ENCODE data around the gene APBB3.

APBB3 gene

DNA sequence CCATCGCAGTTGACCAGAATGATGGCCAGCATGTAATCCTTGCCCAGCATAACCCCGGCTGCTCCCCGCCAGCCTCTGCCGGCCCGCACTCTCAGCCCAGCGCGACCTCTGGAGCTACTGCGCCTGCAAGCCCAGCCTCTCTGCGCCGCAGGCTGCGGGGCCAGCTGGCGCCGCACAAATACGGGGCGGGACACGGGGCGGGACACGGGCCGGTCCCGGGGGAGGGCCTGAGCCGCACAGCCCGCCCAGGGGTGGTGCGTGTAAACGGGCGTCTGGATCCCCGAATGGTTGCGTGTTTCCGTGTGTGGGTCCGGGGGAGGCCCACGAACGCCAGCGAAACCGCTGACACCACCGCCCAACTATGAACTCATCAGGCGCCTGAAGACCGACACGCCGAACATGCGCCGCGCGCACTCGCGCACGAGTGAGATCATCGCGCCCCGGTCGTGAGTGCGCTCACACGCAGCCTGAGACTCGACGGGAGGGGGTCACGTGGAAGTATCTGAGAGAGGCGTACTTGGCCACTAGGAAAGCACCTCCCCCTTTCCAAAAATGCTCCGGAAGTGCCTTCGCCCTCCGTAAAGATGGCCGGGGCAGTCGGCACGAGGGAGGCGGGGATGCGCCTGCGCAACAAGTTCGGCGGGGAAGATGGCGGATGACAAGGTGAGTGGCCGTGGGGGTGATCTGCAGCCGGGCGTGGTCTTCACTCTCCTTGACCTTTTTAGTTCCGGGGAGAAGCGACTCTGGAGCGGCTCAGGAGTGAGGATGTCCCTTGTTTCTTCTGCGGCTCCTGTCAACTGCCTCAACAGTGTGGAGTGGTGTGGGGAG, at the start of gene APBB3, which contains the start of gene SLC35A4 (continued):
- TF ChIP-seq, protein P1, sequence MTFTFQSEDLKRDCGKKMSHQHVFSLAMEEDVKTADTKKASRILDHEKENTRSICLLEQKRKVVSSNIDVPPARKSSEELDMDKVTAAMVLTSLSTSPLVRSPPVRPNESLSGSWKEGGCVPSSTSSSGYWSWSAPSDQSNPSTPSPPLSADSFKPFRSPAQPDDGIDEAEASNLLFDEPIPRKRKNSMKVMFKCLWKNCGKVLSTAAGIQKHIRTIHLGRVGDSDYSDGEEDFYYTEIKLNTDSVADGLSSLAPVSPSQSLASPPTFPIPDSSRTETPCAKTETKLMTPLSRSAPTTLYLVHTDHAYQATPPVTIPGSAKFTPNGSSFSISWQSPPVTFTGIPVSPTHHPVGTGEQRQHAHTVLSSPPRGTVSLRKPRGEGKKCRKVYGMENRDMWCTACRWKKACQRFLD (tag by site-specific recombination; IDR thresholded peaks at IDR 0.05), result no peak
- TF ChIP-seq ZNF350 (tag by site-specific recombination; IDR thresholded peaks at IDR 0.05) (no peak), BCL11A (tag by site-specific recombination; IDR thresholded peaks at IDR 0.05; ENCODE audit: low read depth) (no peak; the same call in 1 of the 2 replicates), KLF9 (tag by site-specific recombination; IDR thresholded peaks at IDR 0.05; ENCODE audit: low read depth) (peak; percentile 88), OVOL3 (tag by site-specific recombination; IDR thresholded peaks at IDR 0.05) (peak; percentile 34; the same call in 1 of the 2 replicates), BCL11B (tag by site-specific recombination; IDR thresholded peaks at IDR 0.05; ENCODE audit: low read depth) (0 out of 2 replicates have a peak, but pooled peaks have one; percentile 61), GLI4 (tag by site-specific recombination; IDR thresholded peaks at IDR 0.05) (0 out of 2 replicates have a peak, but pooled peaks have one; percentile 42), ZNF174 (tag by site-specific recombination; IDR thresholded peaks at IDR 0.05) (no peak), KLF7 (tag by site-specific recombination; IDR thresholded peaks at IDR 0.05; ENCODE audit: borderline replicate concordance) (peak; percentile 24), ZNF677 (tag by site-specific recombination; IDR thresholded peaks at IDR 0.05) (no peak), ZNF48 (tag by site-specific recombination; IDR thresholded peaks at IDR 0.05) (no peak), ZNF837 (tag by site-specific recombination; IDR thresholded peaks at IDR 0.05) (no peak), MYNN (tag by site-specific recombination; IDR thresholded peaks at IDR 0.05; ENCODE audit: borderline replicate concordance) (no peak), ZBTB21 (tag by site-specific recombination; IDR thresholded peaks at IDR 0.05) (peak; percentile 89)
- TF ChIP-seq, protein P2, sequence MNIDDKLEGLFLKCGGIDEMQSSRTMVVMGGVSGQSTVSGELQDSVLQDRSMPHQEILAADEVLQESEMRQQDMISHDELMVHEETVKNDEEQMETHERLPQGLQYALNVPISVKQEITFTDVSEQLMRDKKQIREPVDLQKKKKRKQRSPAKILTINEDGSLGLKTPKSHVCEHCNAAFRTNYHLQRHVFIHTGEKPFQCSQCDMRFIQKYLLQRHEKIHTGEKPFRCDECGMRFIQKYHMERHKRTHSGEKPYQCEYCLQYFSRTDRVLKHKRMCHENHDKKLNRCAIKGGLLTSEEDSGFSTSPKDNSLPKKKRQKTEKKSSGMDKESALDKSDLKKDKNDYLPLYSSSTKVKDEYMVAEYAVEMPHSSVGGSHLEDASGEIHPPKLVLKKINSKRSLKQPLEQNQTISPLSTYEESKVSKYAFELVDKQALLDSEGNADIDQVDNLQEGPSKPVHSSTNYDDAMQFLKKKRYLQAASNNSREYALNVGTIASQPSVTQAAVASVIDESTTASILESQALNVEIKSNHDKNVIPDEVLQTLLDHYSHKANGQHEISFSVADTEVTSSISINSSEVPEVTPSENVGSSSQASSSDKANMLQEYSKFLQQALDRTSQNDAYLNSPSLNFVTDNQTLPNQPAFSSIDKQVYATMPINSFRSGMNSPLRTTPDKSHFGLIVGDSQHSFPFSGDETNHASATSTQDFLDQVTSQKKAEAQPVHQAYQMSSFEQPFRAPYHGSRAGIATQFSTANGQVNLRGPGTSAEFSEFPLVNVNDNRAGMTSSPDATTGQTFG (tag by site-specific recombination; IDR thresholded peaks at IDR 0.05; ENCODE audit: borderline replicate concordance), result no peak
- TF ChIP-seq, protein P3, sequence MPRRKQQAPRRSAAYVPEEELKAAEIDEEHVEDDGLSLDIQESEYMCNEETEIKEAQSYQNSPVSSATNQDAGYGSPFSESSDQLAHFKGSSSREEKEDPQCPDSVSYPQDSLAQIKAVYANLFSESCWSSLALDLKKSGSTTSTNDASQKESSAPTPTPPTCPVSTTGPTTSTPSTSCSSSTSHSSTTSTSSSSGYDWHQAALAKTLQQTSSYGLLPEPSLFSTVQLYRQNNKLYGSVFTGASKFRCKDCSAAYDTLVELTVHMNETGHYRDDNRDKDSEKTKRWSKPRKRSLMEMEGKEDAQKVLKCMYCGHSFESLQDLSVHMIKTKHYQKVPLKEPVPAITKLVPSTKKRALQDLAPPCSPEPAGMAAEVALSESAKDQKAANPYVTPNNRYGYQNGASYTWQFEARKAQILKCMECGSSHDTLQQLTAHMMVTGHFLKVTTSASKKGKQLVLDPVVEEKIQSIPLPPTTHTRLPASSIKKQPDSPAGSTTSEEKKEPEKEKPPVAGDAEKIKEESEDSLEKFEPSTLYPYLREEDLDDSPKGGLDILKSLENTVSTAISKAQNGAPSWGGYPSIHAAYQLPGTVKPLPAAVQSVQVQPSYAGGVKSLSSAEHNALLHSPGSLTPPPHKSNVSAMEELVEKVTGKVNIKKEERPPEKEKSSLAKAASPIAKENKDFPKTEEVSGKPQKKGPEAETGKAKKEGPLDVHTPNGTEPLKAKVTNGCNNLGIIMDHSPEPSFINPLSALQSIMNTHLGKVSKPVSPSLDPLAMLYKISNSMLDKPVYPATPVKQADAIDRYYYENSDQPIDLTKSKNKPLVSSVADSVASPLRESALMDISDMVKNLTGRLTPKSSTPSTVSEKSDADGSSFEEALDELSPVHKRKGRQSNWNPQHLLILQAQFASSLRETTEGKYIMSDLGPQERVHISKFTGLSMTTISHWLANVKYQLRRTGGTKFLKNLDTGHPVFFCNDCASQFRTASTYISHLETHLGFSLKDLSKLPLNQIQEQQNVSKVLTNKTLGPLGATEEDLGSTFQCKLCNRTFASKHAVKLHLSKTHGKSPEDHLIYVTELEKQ (tag by site-specific recombination; IDR thresholded peaks at IDR 0.05; ENCODE audit: borderline replicate concordance), result no peak
- TF ChIP-seq, protein P4, sequence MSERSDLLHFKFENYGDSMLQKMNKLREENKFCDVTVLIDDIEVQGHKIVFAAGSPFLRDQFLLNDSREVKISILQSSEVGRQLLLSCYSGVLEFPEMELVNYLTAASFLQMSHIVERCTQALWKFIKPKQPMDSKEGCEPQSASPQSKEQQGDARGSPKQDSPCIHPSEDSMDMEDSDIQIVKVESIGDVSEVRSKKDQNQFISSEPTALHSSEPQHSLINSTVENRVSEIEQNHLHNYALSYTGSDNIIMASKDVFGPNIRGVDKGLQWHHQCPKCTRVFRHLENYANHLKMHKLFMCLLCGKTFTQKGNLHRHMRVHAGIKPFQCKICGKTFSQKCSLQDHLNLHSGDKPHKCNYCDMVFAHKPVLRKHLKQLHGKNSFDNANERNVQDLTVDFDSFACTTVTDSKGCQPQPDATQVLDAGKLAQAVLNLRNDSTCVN (tag by site-specific recombination; optimal IDR thresholded peaks at IDR 0.05), result peak; percentile 99
- TF ChIP-seq, protein P5, sequence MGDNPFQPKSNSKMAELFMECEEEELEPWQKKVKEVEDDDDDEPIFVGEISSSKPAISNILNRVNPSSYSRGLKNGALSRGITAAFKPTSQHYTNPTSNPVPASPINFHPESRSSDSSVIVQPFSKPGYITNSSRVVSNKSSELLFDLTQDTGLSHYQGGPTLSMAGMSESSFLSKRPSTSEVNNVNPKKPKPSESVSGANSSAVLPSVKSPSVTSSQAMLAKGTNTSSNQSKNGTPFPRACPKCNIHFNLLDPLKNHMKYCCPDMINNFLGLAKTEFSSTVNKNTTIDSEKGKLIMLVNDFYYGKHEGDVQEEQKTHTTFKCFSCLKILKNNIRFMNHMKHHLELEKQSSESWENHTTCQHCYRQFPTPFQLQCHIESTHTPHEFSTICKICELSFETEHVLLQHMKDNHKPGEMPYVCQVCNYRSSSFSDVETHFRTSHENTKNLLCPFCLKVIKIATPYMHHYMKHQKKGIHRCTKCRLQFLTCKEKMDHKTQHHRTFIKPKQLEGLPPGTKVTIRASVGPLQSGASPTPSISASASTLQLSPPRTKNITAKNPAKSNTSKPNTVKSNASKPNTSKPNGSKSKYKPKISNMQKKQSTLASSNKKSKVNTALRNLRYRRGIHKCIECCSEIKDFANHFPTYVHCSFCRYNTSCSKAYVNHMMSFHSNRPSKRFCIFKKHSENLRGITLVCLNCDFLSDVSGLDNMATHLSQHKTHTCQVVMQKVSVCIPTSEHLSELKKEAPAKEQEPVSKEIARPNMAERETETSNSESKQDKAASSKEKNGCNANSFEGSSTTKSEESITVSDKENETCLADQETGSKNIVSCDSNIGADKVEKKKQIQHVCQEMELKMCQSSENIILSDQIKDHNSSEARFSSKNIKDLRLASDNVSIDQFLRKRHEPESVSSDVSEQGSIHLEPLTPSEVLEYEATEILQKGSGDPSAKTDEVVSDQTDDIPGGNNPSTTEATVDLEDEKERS (tag by site-specific recombination; IDR thresholded peaks at IDR 0.05), result 0 out of 2 replicates have a peak, but pooled peaks have one; percentile 44
- TF ChIP-seq, protein P6, sequence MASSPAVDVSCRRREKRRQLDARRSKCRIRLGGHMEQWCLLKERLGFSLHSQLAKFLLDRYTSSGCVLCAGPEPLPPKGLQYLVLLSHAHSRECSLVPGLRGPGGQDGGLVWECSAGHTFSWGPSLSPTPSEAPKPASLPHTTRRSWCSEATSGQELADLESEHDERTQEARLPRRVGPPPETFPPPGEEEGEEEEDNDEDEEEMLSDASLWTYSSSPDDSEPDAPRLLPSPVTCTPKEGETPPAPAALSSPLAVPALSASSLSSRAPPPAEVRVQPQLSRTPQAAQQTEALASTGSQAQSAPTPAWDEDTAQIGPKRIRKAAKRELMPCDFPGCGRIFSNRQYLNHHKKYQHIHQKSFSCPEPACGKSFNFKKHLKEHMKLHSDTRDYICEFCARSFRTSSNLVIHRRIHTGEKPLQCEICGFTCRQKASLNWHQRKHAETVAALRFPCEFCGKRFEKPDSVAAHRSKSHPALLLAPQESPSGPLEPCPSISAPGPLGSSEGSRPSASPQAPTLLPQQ (tag by site-specific recombination; IDR thresholded peaks at IDR 0.05), result peak; percentile 87
- TF ChIP-seq, protein P7, sequence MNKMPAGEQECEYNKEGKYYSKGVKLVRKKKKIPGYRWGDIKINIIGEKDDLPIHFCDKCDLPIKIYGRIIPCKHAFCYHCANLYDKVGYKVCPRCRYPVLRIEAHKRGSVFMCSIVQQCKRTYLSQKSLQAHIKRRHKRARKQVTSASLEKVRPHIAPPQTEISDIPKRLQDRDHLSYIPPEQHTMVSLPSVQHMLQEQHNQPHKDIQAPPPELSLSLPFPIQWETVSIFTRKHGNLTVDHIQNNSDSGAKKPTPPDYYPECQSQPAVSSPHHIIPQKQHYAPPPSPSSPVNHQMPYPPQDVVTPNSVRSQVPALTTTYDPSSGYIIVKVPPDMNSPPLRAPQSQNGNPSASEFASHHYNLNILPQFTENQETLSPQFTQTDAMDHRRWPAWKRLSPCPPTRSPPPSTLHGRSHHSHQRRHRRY (tag by site-specific recombination; IDR thresholded peaks at IDR 0.05), result no peak
